PFSK-1 (cell line): ENCODE measurements around the gene CALHM4.

Experiments used
- FOXP2 ChIP-seq: optimal IDR thresholded peaks from 2 replicates; pipeline ENCODE3; 2011; ENCODE audit warnings: borderline replicate concordance, control low read depth, inconsistent platforms; ENCODE audit not compliant: insufficient read depth; ENCODE audit errors: extremely low read length, extremely low read depth
- POLR2AphosphoS5 ChIP-seq: IDR thresholded peaks from 2 replicates; pipeline ENCODE4 v1.6.1; 2012; ENCODE audit warnings: low read depth, mild to moderate bottlenecking, control low read depth, low read length, moderate library complexity
- REST ChIP-seq, 2 experiments: IDR thresholded peaks; 2 replicates each; pipeline versions ENCODE4 v1.6.1 to v1.8.0; 2011 to 2012; ENCODE audit warnings: low read depth in 2 of 2, low read length in 2 of 2, control low read depth in 1 of 2, inconsistent platforms in 1 of 2, mild to moderate bottlenecking in 1 of 2, moderate library complexity in 1 of 2; ENCODE audit not compliant: insufficient read depth in 1 of 2
- SIN3A ChIP-seq: IDR thresholded peaks from 2 replicates; pipeline ENCODE4 v1.6.1; 2012; ENCODE audit warnings: mild to moderate bottlenecking, low read length, moderate library complexity, borderline replicate concordance; ENCODE audit not compliant: insufficient read depth
- TAF1 ChIP-seq: IDR thresholded peaks from 2 replicates; pipeline ENCODE4 v1.6.1; 2012; ENCODE audit warnings: low read length, control low read depth, borderline replicate concordance; ENCODE audit not compliant: insufficient read depth

The CALHM4 gene

GRCh38 chr6:116512111-116512559, 41.4 kb upstream of the CALHM4 start:
- no peak for TF ChIP-seq SIN3A
- no peak for TF ChIP-seq POLR2AphosphoS5
- TF ChIP-seq TAF1: no peak
- no peak for TF ChIP-seq FOXP2
- no peak for TF ChIP-seq REST (IDR thresholded peaks at IDR 0.05; ENCODE audit: insufficient read depth in 1 of 2, low read depth in 2 of 2, low read length in 2 of 2)

GRCh38 chr6:116512734-116513133, 40.8 kb upstream of the CALHM4 start:
- TF ChIP-seq TAF1 (no peak), REST (IDR thresholded peaks at IDR 0.05; ENCODE audit: insufficient read depth in 1 of 2, low read depth in 2 of 2, low read length in 2 of 2) (no peak), SIN3A (no peak), FOXP2 (no peak), POLR2AphosphoS5 (no peak)

GRCh38 chr6:116513224-116513875, 40.2 kb upstream of the CALHM4 start:
- TF ChIP-seq POLR2AphosphoS5 (no peak), TAF1 (no peak), SIN3A (no peak), FOXP2 (no peak)

GRCh38 chr6:116514111-116514510, 39.4 kb upstream of the CALHM4 start:
- TF ChIP-seq TAF1 (no peak), POLR2AphosphoS5 (no peak), SIN3A (no peak), FOXP2 (no peak), REST (IDR thresholded peaks at IDR 0.05; ENCODE audit: insufficient read depth in 1 of 2, low read depth in 2 of 2, low read length in 2 of 2) (no peak)

- no peak for TF ChIP-seq SIN3A
Measured at GRCh38 chr6:116515141-116515540, 38.4 kb upstream of the CALHM4 start.

GRCh38 chr6:116518621-116519368, 34.8 kb upstream of the CALHM4 start:
- TF ChIP-seq FOXP2: no peak
- TF ChIP-seq REST (IDR thresholded peaks at IDR 0.05; ENCODE audit: insufficient read depth in 1 of 2, low read depth in 2 of 2, low read length in 2 of 2): no peak
- no peak for TF ChIP-seq SIN3A
- no peak for TF ChIP-seq POLR2AphosphoS5
- TF ChIP-seq TAF1: no peak
